Germinal center (tissue), 1 donor: ENCODE data around the gene GNPTAB.
"Not testable (repeated sequence)": the region's sequence is repeated elsewhere in the genome, so short reads cannot be mapped to it uniquely, and the experiment has no call there.

Source experiments
- DNase-seq: peaks from one replicate; pipeline ENCODE4 v3.0.0; 2012; ENCODE audit warnings: mixed read lengths, low spot score

GNPTAB gene

DNA sequence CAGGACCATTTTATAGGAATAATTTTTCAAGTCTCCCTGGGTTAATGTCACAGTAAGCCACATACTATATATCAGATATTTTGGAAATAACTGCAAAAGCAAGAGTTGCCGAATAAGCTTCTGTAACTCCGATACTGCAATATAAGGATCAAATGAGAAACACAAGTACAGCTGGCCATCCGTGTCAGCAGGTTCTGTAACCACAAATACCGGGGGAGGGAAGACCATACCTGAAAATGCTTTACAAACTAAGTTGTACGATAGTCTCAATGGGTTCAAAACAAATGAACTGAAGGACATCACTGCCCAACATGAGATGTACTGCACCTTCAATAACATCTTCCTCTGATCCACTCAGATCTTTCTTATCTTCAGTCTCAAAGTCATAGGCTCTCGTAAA, 93.3 kb downstream of the GNPTAB start:
- no peak for DNase-seq

- DNase-seq, result not testable (repeated sequence)
Measured at GRCh38 chr12:101734482-101734881, 96.3 kb downstream of the GNPTAB start.

DNA sequence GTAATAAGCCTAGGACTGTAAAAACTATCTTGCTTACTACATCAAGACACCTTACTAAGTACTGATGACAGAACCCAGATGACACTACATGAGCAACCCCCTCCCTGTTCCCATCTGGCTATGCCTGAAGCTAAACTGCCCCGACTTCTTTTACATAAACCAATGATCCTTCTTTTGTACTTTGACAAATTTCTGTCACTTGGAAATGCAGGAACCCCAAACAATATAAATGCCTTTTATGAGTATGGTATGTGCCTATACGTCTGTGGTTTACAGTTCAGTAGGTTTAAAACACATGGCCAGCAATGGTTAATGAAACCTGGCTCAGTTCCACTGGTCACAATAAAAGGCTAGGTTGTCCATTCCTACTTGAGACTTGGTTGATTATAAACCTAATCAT, 97.6 kb downstream of the GNPTAB start:
- DNase-seq, result no peak

DNA sequence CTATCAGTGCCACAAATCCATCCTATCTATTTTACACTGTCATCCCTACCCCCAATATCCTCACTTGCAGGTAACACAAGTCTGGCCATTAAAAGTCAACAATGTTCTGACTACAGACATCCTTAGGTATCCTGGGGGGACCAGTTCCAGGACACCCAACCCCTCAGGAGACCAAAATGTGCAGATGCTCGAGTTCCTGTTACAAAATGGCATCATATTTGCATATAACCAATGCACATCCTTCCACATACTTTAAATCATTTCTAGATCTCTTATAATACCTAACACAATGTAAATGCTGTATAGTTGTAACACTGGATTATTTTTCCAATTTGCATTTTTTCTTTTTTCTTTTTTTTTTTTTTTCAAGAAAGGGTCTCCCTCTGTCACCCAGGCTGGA, 98.4 kb downstream of the GNPTAB start:
- DNase-seq, result no peak

DNA sequence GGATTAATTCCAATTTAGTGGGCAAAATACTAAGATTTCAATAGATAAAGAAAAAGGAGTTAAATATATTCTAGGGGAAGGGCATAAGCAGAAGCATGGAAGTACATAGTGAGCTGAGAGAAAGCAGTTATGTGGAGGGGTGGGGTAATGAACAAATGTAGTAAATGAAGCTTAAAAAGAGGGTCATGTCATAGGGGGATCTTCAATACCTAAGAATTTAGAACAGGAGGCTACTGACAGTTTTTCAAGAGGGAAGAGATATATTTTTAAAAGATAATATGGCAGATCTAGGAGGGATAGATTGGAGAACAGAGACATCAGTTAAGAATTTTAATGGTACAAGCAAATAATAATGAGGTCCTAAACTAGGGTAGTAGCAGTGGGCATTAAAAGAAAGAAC, 100.9 kb downstream of the GNPTAB start:
- DNase-seq, result no peak

GRCh38 chr12:101727098-101727497, 103.7 kb downstream of the GNPTAB start:
- no peak for DNase-seq

DNA sequence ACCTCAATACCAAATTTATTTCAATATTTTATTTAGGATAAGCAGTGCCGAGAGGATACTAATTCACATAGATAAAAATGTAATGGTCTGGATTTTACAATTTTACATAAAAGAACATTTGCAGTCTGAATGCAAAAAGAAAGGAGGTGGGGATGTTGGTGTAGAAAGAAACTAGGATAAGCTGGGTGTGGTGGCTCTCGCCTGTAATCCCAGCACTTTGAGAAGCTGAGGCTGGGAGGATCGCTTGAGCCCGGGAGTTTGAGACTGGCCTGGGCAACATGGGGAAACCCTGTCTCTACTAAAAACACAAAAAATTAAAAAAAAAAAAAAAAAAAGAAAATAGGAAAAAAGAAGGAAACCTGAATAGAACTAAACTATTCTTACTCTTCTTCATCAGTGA, 108.4 kb downstream of the GNPTAB start:
- no peak for DNase-seq

GRCh38 chr12:101720118-101720517, 110.6 kb downstream of the GNPTAB start:
- DNase-seq, result no peak

GRCh38 chr12:101719566-101719965, 111.2 kb downstream of the GNPTAB start:
- DNase-seq, result no peak

DNA sequence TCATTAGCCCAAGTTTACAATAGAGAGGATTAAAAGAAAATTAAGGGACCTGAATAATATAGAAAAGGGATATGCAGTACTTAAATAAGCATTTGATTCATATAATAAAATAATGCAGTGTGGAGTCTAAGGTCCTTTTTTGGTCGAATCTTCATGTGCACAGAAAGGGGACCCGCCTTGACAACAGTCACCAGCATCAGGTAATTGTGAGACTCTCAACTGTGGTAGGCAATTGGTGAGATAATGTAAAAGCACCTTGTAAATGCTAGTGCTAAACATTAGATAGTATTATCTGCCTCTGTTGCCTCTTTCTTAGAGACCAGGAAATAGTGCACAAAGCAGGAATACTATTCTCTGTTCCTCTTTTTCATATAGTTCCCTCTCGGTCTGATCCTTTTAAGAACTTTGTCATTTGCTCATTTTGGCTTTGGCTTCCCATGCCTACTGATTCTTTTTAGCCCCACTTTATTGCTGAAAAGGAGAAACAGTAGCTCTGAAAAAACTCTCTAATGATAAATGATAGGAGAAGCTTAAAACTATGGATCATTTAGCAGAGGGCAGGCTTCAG, 115.8 kb downstream of the GNPTAB start:
- no peak for DNase-seq

- DNase-seq, result no peak
Measured at GRCh38 chr12:101713930-101714329, 116.8 kb downstream of the GNPTAB start.

- DNase-seq, result no peak
Measured at GRCh38 chr12:101713059-101713682, 117.6 kb downstream of the GNPTAB start.

- no peak for DNase-seq
Measured at GRCh38 chr12:101710288-101710687, 120.5 kb downstream of the GNPTAB start.

DNA sequence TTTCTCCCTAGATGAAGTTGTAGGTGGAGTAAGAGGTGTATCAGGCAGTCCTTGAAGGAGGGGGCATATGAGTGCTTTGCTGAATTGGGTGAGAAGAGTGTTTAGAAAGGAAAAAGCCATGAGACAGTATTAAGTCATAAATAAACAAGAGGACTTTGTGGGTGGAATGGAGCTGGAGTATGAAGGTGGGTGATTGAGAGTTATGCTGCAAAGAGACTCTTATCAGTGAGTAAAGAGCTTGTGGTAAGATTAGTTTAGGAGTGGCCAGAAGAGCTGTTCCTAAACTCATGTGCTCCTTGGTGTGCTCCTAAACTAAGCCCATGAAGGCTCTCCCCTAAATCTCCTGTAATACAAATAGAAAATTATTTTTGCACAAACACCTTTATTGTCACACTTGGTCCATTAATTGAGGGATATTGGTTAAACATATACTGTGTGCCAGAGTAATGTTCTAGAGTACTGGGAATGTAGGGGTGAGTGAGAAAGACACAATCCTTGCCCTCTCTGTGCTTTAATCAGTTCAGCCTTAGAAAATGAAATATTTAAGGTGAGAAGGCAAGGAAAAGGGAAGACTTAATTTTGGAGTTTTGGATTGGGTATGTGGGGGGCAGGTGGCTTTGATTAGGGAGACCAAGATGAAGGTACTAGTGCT, 123.5 kb downstream of the GNPTAB start:
- no peak for DNase-seq

DNA sequence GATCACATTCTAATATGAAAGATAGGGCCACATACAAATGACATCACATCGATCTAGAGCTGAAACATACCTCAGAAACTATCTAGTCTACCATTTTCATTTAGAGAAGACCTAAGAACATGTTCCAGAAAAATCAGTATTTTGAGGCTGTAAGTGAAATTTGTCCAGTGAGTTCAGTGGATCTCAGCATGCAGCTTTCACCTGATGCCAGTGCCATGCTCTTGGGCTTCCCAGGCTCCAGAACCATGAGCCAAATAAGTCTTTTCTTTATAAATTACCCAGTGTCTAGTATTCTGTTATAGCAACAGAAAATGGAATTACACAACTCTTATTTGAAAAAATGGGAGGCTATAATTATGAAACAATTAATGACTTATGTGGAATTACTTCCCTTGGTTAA, 124.4 kb downstream of the GNPTAB start:
- DNase-seq, result no peak

DNA sequence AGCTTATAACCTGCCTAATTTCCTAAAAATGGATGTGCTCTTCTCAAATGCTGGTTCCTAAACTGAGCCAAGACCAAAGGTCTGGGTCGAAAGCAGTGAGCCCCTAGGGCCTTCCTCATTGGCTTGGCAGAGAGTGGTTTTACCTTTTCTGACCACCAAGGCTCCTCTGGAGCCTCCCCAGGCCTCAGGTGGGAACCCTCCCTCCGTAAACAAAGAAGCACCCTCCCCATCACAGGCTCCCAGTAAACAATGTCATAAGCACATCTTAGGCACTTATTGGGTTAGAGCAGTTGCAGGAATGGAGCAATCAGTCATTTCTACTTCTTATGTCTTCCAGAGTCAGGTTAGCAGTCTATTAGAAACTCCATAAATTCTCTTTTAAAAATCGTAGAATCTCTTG, 127.3 kb downstream of the GNPTAB start:
- no peak for DNase-seq

DNA sequence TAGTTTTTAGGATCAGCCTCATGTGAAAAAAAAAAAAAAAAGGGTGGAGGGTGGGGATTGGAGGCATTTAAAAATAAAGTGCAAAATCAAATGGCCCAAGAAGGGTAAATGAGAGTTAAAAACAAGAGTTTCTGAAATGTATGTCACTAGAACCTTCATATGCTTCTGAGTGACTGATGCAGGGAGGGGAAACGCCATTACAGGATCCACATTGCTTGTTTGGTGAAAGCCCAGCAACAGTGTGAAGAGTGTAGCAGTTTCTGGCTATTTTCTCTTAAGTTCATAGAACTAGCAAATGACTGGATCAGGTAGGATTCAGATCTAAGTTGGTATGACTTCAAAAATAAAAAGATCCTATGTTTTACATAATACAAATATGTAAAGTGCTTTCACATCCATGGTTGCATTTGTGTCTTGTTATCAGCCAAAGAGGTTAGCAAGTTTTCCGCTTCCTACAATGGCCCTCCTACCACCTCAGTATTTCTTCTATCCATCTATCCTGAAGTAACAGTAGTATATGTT, 130.4 kb downstream of the GNPTAB start:
- DNase-seq, result no peak

DNA sequence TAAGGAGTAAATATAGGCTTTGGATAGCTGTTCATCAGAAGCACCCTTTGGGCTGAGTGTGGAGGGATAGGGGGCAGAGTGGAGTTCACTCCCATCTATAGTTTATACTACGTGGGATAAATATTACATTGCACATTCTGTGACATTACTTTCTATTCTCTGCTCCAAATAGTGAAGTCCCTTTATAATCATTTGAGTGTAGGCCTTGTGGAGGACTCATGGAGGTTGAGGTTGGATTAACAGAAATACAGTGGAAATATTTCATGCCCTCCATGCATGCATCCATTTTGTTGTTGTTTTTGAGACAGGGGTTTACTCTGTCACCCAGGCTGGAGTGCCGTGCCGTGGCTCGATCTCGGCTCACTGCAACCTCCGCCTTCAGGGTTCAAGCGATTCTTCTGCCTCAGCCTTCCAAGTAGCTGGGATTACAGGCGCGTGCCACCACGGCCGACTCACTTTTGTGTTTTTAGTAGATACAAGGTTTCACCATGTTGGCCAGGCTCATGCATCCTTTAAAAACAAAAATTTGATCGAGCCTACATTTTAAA, 131.9 kb downstream of the GNPTAB start:
- DNase-seq, result peak; percentile 17

DNA sequence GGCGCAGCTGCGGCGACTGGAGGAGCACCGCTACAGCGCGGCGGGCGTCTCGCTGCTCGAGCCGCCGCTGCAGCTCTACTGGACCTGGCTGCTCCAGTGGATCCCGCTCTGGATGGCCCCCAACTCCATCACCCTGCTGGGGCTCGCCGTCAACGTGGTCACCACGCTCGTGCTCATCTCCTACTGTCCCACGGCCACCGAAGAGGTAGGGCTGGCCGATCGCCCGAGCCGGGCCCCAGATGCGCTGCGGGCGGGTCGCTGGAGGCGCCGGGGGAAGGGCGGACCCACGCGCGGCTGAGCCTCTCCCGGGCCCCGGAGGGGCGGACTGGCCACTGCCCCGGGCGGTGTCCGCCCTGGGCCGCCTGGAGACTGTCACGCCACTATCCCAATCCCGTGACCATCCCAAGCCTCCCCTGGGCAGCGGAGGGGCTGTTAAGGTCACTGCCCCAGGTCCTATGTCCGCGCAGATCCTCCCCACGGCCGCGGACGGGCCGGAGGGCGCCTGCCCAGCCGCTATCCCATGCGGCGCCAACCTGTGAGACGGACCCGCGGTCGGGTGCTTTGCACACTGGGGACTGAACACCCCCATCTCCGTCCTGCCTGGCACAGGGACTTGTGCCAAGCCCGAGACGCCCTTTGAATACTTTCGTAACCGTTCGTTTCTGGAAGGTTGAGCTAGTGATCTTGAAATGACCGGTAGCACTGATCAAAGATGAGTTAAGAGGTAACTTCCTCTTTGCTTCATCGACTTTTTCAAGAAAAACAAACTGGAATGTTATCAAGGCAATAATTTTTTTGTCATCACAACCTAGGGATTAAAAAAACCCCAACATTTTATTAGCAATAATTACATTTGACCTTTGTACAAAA, 132.6 kb downstream of the GNPTAB start:
- DNase-seq, result peak; percentile 7

GRCh38 chr12:101697197-101697929, 133.4 kb downstream of the GNPTAB start, which contains the start of gene CHPT1:
Gene CHPT1, plus strand, starts transcription at chr12:101697640. Its CDS starts 222 bp downstream, at chr12:101697862.
- DNase-seq, result peak; percentile 69
